NCI-H82 (cell line): ENCODE measurements around the gene MRPS9.
A peak's percentile ranks its signal among the peaks of the same experiment; 100 is the strongest.

Experiments
- DNase-seq: peaks from one replicate; lab custom pipeline; 2025; lab: John Stamatoyannopoulos, UW

MRPS9 gene

DNA sequence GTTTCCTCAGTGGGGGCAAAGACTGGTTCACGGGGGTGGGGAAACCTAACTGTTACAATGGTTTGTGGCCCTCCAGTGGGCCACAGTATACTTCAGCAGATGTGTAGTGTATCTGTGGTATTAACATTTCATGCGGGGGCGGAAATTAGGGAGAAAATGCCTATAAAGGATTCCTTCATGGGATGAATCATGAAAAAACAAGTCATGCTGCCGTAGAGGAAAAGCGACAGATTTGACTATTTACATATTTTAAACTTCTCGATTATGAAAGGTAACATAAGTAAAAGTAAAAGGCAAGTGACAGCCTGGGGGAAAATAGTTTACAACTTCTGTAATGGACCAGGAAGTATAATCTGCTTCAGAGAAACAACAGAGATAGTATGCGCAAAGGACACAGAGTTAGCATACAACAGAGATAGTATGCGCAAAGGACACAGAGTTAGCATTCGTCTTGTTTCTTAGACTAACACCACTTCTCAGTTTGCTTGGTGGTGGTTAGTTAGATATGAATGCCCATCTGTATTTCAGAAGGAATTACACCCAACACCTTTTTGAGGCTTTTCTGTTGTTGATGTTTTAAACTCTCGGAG, 41.1 kb downstream of the MRPS9 start:
- no peak for DNase-seq

DNA sequence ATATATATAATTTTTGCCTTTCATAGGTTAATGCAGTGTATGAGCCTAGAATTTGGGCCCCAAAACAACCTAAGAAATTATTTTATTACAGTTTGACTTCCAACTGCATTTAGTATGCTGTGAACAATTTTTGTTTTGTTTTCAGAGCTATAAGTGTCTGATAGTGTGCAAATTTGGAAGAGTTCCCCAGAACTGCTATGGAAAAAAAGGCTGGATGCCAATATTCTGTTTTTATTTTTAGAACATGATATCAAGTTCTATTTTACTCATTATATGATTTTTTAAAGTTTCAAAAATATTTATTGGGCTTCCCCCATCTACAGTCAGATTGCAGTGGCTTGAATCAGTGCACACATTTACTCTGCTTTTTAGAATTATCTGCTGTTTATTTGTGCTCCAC, 42.6 kb downstream of the MRPS9 start:
- no peak for DNase-seq

- DNase-seq, result peak; percentile 5
Observed at GRCh38 chr2:105081006-105081601, 43.2 kb downstream of the MRPS9 start.

DNA sequence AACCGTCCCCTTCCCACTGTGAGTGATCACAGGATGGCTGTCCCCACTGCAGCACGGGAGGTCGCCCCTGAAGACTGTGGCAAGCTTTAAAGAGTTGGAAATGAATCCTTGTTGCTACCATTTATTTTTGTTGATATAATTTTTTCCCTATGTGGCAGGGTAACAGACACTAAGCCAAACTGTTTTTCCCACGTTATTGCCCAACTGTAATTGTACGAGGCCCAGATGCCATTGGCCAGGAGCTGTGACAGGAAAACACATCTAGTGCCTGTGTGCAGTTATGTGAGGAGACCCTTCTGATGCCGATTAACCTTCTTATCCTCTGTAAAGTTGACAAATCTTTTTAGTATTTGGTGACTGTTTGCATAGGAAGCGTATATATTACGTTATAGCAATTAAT, 44.2 kb downstream of the MRPS9 start:
- no peak for DNase-seq

GRCh38 chr2:105085525-105085924, 47.7 kb downstream of the MRPS9 start:
- no peak for DNase-seq

DNA sequence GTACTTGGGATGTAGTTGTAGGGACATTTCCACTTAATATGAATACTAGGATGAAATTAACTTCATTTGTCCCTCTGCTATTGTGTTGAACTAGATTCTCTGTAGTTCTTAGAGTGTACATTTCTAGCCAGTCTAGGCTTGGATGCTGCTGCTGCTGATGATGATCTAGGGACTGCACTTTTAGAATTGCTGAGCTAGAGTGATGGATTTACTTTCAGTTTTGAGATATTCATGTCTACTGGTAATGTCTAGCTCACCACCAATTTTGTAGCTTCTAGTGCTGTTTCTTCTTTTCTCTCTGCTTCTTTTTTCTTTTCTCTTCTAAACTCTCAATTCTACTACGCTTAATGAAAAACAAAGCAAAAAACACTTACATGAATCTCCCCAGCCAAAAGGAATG, 49.4 kb downstream of the MRPS9 start:
- no peak for DNase-seq

DNA sequence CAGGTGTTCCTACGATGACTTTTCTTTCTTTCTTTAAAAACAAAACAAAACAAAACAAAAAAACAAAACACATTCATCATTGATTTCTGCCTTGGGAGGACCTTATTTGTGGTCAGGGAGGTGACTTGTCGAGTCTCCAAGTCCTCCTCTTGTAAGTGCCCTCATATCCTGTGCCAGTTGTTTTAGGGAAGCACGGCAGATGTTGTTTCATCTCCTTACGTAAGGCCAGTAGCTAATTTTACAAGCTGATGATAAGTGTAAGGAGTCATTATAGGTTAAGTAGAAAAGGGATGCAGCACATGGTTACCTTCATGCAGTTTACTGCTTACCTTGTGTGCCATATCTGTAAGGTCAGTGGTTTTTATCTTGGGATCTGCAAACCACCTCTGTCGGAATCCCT, 52.2 kb downstream of the MRPS9 start:
- DNase-seq, result no peak

DNA sequence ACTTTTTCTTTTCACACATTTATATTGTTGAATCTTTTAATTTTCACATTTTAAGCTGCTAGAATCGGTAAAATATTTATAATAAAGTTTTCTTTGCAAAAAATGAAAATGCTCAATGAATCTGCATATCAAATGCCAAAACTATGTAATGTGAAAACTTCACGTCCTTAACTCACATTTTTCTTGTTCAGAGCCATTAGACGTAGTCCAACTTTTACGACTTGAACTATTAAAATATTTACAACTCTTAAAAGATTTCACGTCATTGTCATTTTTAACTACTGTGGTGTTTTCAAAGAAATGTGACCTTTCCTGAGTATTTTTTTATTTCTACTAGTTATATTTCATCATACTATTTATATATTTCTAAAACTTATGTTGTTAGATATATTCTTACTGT, 54.9 kb downstream of the MRPS9 start:
- no peak for DNase-seq

DNA sequence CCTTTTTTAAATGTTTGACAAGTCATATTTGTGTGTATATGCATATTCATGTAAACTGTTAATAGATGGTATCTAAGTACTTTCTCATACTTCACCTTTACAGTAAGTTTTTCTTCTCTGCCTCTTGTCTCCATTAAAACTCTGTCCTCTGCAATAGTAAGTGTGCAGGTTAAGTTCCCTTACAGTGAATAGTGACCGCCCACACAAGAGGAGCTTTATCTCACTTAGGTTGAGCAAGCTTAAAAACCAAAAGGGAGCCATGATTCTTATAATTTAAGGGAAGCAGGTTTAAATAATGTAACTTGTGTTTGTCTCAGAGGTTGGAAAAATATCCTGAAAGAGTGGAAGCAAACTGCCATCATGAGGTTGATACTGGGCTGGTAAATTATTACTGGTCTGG, 61.3 kb downstream of the MRPS9 start:
- DNase-seq, result no peak

GRCh38 chr2:105100046-105100840, 62.4 kb downstream of the MRPS9 start:
- no peak for DNase-seq

DNA sequence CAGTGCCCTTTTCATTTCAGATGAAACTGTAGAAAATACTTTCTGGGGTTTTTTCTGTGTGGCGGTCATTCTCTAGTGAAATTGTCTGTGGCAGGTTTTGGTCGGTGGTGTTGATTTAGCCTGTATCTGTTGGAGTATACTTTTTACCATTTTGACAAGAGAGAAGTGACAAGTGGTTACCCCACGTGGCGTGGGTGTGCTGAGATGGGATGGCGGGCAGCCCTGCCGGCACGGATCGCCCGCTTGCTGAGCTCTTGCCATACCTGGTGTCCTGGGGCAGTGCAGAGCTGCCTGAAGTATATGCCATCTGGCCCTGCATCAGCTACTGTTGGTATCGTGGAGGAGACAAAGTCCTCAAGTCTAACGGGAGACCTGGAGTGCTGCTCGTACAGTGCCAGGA, 64.1 kb downstream of the MRPS9 start:
- DNase-seq, result no peak

DNA sequence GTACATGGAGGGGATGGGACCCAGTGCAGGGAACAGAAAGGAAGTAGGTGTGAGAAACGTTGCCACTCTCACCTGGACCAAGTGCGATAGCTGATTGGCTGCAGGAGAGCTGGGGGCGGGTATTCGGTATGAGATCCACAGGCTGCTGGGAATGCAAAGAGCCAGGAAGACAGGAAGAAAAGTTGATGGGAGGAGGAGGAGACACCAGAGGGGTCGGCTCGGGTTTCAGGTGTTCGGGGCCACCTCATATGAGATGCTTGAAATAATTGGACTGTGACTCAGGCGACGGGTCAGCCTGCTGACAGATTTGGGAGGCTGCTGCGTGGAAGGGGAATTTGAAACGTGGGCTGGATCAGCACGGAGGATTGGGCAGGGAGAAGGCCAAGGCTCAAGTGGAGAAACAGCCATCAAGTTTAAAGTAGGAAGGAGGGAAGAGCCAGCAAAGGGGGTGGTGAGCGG, 65.1 kb downstream of the MRPS9 start:
- DNase-seq, result peak; percentile 61

- DNase-seq, result peak; percentile 95
Observed at GRCh38 chr2:105103481-105103880, 65.6 kb downstream of the MRPS9 start.

- no peak for DNase-seq
Observed at GRCh38 chr2:105104208-105104731, 66.4 kb downstream of the MRPS9 start.

DNA sequence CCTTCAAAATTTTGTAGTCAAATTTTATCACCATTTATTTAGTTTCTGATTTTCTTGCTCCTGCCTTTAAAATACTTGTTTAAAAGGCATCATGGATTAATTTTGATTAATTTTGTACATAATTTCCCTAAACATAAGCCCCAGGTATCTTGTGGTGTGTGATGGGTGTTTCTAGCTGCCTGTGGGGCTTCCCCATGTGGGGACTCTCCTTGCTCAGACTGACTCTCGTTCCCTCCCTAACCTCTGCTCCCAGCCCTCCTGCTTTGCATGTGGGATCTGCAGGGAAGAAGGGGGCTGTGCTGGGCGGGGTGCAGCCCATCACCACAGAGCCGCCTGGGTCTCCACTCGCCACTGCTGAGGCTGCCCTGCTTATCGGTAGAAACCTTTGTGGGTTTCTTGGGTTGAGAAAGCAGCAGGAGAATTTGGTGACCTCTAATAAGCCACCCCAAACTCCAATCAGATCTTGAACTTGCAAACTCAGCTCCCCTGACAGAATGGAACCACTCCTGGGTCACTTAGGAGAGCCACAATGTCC, 72.5 kb downstream of the MRPS9 start:
- no peak for DNase-seq

DNA sequence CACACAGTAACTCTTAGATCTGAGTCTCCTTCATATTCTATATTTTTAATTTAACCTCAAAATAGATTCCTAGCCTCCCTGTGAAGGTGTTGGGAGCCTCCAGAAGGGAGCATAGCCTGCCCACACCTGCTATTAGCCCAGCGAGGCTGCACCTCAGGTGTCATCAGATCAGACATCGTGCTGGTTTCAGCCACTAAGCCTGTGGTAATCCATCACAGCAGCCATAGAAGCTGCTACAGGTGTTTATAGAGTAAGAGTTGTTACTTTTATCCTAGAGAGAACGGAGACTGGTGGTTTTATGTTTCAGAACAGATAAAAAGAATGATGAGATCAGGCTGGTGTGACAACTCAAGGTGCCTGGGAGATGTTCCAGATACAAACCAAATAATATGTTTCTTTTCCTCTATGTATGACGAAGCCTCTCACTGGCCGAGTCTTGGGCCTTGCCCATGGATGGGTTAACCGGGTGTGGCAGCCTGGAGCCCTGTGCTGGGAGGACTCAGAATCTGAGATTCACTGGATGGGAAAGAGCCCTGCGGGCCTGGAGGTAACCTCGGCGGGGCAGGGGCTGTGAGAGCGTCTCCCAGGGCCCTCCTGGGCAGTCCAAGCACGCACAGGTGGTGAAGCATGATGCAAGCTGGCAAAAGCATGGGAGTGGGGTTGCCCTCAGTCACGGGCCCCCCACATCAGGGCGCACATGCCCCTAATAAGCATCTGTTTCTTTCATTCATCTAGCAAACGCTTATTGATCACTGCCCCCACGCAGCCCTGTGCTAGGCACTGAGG, 73.7 kb downstream of the MRPS9 start:
- no peak for DNase-seq

DNA sequence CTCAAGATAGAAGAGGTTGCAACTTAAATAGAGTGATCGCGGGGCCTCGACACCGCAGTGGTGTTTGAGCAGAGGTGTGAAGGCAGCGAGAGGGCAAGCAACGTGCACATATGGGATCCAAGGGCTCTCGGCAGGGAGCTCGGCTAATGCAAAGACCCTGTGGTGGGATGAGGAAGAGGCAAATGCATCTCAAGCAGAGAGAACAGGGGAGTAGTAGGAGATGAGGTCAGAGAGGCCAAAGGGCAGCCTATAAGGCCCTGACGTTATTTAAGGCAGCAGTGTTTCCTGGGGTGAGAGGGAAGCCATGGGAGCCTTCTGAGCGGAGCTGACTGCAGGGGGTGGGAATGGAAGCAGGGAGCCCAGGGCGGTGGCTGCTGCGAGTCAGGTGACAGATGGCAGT, 74.5 kb downstream of the MRPS9 start:
- DNase-seq, result peak; percentile 50

DNA sequence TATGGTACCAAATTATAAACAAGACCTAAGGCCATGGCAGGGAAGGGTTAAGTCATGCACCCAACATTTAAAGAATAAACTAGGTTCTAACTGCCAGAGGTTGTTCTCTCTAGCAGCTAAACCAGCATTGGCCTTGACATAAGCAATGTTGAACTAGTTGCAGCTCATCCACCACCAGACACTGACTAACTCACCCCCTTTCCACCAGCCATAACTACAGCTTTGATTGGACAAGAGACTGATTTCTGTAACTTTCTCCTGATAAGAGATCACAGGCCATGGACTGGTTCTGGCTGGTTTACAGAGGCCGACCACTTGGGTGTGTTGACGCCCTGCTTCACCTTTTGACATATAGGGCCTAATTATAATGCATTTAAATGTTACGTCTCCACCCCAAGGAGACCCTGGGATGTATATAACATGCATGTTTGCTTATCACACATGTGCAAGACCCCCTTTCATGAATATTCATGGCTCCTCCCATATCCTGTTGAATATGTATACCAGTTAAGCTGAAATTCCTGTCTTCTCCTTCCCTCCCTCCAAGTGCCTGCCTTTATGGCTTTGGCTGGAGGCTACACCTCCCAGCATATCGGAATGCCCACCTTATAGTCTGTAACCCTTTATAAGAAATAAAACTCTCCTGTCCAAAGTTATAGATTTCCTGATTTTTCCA, 75.9 kb downstream of the MRPS9 start:
- DNase-seq, result no peak

GRCh38 chr2:105114551-105114950, 76.7 kb downstream of the MRPS9 start:
- DNase-seq, result peak; percentile 77

DNA sequence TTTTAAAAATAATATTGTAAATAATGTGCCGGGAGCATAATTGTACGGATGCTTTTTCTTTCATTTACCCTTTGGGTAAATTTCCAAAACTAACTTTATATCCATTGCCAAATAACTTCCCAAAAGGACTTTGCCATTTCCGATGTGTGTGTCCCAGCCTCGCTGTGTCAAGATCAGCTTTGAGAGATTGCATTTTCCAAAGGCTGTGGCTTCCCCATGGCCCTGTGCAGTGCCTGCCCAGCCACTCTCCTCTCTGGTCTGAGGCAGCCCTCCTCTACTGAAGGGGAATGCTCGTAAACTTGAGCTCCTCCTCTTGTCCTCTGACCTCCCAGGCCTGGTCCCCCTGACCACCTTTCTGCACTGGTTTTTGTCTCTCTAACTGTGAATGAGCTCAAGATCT, 78.5 kb downstream of the MRPS9 start:
- DNase-seq, result no peak

GRCh38 chr2:105117565-105117964, 79.7 kb downstream of the MRPS9 start:
- no peak for DNase-seq
